Activated CD8-positive, alpha-beta memory T cell treated with anti-CD3 and anti-CD28 coated beads for 1 hour (primary cell): ENCODE measurements around the gene UBE2G1.

Experiments
- DNase-seq, 2 donors: peaks; one replicate each; pipeline ENCODE4 v3.0.0-alpha.2; 2020; ENCODE audit warnings: low read depth in 1 of 2; ENCODE audit errors: extremely low read depth in 1 of 2

Gene UBE2G1

DNA sequence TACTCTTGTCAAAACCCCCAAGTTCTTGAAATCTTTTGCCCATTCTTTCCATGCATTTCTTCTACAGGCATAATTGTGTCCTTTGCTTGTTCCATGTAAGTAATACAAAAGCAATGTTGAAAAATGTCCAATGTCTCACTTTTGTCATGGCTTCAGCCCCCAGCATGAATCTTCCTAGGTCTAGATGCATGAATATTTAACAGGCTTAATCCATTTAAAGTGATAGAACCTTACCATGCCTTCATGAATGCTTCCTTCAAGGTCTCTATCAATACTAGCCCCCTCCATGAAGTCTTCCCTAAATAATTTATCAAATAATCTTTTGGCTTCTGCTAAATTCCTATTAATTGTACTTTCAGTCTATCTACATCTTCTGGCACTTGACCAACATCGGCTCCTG is 56.6 kb downstream of the UBE2G1 start:
- no peak for DNase-seq

DNA sequence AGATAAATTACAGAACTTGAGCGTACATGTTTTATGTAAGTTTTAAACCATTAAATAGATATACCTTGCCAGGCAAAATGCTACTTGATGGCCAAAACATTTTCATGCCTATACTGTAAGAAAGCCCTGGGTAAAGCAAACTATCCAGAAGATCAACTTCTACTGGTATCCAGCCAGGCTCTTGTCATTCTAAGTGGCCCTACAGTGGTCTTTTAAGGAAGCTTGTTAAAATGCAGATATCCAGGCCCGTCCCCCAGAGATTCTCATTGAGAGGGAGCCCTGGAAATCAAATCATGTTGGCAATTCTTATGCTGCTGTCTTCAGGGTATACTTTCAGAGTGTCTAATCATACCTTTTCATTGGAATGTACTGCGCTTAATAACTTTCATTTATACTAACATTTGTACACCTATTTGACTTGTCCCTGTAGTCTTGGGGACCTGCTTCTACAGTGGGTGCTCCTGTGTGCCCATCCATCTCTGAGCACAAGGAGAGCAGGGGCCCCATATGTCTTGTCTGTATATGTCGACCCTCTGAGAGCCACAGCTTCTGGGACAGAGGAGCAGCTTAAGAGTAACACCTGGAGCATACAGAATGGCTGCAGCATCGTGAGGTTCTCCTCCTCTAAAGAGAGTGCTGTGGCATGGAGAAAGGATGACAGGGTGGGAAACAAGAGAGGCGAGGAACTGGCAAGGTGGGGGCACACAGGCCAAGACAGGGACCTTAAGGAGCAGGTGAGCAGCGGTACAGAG is 59.1 kb downstream of the UBE2G1 start:
- DNase-seq, result no peak

DNA sequence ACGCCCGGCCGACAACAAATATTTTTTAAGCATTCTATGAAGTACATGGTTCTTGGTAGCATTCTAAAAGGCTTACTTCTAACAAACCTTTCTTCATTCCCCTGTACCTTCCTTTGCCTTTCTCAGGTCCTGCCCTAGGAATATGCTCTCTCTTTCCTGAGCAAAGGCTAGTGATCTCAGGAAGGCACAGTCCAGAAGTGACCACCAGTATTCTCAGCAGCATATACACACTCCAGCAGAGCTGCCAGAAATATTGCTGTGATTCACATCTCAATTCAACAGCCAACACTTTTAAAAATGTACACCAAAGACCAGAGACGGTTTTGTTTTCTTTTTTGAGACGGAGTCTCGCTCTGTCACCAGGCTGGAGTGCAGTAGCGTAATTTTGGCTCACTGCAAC is 61.3 kb downstream of the UBE2G1 start:
- DNase-seq, result no peak

DNA sequence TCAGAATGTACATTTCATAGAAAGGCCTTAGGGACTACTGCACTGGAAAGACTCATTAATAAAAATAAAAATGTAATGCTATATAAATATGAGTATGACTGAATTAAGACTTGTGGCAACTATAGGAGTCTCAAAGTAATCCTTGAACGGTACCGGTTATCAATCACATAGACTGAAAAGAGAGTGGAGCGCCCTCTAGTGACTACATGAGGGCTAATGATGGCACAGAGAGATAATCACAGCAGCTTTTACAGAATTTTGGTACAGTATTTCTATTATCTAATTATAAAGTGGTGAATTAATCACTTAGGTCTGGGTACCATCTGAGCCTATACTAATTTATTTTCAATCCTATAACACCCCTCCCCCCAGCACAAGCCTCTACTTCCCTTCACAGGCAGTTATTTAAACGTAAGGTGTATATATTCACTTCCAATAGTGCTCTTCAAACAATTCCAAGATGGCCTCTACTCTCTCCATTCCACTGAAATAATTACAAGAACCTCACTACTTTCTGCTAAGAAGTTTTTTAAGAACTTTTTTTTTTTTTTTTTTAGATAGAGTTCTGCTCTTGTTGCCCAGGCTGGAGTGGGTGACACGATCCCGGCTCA is 62.0 kb downstream of the UBE2G1 start:
- DNase-seq, result peak; percentile 10 to 19

DNA sequence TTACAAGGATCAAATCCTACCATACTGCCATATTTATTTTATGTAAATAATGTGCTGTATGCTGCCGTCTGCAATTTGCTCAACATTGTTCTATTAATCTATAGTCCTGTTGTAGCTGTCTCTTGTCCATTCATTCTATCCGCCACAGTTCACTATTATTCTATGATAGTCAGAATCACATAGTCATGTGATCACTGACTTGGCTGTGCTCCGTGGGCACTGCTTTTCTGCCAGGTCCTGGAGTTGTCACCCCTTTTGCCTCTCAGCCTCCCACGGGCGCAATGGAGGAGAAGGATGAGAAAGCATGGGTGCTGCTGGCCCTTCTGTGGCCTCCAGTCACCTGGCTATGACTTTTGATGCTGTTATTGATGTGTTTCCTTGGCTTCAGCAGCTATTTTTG is 65.4 kb downstream of the UBE2G1 start:
- DNase-seq, result no peak

DNA sequence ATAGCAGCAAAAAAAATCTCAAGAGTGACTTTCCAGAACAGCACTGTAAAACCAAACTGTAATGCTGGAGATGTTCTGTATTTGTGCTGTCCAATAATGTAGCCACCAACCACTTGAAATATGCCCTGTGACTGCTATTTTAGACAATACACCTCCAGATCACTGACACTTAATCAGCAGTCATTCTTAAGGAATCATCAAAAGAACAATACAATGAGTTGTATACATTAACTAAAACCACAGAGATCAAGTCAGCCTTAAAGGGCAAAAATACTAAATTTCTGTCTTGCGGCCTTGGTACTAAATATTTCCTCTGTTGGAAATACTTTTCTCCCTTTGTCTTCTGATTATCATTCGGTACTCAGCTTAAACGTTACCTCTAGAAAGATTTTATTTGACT is 69.1 kb downstream of the UBE2G1 start:
- no peak for DNase-seq

DNA sequence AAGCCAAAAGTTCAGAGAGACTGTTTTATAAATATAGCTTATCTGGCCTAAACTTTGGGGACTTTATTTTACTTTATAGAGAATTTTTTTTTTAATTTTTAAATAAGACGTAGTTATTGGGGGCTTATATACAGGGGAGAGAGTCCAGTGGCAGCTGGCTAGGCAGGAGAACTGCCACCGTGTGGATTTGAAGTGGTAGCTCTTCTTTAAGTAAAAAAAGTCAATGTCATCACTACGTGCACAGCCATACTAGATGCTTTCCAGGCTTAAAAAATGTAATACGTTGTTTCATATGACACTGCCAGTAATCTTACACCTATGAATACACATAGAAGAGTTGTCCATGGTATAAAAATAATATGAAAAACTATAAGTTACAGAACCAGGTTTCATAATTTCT is 70.8 kb downstream of the UBE2G1 start:
- DNase-seq, result no peak

DNA sequence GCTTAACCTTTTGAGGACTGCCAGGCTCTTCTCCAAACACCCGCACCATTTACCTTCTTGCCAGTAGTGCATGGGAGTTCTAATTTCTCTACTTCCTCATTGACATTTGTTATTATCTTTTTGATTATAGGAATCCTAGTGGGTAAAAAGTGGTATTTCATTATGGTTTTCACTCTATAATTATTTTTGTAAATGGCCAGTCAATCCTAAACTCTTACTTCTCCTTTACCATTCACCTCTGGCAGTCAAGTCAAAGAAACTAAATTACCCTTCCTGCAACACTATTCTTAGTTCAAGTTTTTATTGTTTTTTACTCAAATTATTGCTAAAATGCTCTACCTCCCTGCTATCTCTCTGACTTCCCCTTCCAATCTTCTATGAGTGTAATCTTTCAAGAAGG is 72.9 kb downstream of the UBE2G1 start:
- no peak for DNase-seq

DNA sequence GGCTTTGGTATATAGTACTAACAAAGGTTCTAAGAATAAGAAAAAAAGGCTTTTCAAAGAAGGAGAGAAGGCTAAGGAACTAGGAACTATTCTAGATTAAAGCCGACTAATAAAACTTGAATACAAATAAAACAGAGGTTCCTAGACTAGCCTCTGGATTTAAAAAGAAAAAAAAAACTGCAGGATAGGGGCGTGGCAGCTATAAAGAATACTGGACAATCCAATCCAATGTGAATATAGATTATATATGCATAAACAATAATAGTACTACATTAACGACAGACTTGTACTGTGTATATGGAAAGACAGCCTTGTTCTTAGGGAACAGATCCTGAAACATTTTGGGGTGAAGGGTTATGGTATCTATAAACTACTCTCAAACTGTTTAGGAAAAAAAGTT is 78.8 kb downstream of the UBE2G1 start:
- no peak for DNase-seq

DNA sequence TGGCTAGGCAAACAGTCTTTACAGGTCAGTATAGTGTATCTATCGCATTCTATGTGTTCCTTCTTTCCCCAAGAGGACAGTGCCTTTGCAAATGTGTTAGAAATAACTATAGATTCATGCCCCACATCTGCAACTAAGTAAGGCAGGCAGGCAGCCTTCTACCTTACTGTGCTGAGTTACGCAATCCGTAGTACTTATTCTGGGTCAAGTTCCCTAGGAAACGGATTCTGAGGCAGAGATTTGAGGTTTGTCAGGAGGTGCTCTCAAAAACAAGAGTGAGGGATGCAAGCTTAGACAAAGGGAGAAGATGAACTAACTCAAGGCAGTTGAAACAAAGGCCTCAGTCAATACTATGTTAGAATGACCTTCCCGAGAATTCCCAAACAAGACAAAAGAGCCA is 90.0 kb downstream of the UBE2G1 start:
- no peak for DNase-seq

DNA sequence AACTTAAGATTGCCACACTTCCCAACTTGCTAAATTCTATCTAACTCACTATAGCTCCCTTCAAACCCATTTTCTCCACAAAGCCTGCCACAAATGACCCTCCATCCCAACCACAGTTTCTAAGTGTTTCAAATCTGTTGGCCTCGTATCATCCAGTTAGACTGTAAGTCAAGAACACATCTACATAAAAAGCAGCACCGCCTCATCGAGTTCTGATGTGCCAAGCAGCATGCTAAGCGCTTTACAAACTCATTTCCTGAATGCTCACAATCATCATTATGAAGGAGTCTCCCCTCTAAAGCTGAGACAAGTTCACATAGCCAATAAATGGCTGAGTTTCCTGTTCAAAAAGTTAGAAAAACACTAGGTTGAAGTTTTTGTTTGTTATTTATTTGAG is 93.5 kb downstream of the UBE2G1 start:
- no peak for DNase-seq

DNA sequence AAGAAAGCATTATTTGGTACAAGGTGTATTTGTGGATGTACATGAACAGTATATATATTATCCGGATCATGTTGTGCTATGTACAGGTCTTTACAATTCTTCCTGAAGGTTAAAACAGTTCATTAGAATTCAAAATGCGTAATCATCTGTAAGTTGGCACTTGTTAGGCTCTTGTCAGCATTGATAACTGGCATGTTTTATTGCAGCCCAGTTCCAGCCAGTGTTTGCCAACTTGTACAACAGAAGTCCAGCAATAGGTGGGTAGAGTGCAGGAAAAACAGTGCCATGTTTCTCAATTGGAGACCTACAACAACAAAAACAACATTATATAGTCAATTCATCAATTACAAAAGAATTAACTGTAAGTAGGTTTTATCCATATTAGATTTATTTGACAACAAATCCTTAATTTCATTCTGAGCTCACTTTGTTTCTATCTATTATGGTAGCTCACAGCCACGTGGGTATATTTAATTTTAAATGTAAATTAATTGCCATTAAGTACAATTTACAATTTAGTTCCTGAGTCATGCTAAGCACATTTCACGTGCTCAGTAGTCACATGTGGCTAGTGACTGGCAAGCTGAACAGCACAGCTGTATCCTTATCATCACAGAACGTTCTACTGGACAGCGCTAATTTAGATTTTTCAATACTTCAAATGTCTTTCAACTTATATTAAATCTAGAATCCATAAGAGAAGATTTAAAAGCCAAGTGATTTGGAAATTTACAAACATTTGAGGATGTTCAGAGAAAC is 94.1 kb downstream of the UBE2G1 start:
- DNase-seq, result no peak

DNA sequence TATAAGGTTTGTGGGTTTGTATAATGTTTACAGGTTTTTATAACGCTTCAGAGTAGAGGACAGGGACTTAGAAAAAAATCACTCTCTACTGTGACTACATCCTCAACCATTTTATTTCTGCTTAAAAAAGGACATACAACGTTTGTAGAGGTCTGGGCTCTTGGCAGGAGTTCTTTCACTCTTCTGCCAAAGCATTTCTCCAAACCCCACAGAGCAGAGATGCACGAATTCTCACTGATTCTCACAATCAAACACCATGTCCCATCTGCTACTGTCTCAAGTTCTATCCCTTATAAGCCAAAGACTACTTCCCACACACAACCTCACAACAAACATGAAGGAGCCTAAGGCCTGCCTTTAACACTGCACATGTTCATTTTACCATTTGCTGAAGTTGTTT is 95.7 kb downstream of the UBE2G1 start:
- DNase-seq, result no peak

DNA sequence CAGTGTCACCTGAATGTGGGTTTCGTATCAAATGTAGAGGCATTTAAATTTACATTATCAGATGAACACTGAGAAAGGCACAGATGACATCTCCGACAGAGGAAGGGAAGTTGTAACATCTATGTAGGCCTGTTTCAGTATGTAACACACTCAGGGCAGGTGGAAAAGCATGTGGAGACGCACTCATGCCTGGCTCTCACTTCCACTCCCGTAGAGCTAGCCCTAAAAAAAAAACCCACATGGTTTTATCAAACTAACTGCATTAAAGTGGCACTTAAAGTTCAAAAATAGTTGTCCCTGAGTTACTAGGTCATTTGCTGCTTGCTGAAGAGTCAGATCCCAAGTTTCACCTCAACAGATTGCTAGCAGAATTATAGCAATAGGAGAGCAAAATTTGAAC is 96.6 kb downstream of the UBE2G1 start:
- DNase-seq, result no peak

DNA sequence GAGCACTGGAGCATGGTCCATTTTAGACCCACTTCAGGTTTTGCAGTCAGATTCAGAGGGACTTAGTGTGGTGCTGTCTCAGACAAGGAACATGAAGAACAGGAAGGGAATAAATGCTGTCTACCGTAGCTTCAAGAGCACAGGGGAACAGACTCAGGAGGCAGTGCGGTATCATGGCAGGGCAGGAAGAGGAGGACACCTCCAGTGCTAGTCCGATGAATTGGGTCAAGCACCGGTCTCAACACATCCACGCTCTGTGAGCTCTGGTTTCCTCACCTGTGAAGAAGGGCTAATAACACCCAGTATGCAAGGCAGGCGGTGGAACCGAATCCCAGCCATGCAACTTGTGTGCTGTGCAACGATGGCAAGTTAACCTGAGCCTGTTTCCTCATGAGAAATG is 99.1 kb downstream of the UBE2G1 start:
- no peak for DNase-seq

DNA sequence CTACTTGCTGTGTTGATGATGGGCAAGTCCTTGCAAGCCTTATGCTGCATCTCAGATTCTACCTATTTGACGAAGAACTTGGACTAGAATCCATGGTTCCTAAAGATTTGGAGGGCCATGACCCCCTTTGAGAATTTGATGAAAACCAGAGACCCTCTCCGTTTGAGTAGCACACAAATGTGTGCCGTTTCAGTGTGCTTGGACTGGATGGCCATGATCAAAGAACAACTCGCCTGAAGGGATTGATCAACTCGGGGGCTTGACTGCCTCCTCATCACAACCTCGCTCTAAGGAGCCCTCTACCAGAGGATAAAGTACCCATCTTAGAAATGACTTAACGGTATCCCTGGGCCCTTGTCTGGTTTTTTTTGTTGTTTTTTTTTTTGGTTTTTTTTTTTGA is 99.9 kb downstream of the UBE2G1 start:
- DNase-seq, result no peak

DNA sequence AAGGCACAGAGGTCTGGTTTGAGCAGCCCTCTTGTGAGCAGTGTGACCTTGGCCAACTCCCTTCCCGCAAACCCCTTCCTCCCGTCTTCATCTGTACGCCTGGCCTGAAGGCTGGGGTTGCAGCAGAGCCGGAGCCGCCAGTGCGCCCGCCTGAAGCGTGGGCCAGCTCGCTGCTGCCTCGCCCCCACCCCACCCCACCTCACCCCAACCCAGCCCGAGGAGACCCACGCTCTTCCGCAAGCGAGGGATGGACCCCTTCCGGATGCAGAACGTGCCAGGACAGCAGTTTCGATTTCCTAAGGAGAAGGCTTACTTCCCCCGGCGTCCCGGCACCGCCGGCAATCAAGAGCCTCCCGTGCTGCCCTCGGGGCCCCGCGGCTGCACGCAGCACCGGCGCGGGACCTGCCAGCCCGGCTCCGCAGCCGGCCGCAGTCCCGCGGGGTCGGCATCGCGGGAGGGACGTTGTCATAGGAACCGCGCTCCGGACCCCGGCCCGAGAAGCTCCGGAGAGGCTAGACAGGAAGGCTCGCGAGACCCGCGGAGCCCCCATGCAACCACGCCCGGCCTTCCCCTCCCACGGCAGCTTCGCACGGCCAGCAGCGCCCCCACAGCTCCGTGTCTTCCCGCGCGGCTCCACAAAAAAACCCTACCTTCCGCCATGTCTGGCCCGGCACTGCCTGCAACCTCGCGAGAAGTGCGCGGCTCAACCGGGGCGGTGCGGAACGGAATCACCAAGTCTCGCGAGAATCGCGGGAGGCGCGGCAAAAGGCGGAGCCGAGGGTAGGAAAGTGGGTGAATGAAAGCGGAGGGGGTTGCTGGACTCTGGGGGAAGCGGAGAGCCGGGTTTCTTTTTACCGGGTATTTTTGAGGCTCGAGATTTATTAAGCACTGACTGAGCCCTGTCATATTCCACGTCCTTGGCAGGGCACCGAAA is 102.9 kb downstream of the UBE2G1 start, which contains the start of gene ANKFY1:
TSS of gene ANKFY1 (minus strand) at position 698 of the 934 bp plus-strand sequence. CDS start at position 660, 38 bp downstream.
- peak; percentile 94 to 96 for DNase-seq

DNA sequence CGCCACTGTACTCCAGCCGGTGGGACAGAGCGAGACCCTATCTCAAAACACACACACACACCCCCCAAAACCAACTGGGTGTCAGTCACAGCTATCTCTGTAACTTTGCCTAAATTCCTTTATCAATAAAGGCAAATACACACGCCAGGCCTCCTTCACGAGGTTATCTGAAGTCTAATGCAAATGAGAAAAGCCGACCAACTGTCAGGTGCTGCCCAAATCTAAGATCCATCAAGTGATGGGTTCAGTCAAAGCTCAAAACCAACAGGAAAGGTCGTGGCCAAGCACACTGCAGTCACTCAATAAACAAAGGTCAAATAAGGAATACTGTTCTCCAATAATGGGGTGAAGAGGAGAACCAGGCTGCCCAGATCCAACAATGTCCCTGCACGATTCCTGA is 103.8 kb downstream of the UBE2G1 start:
- no peak for DNase-seq

DNA sequence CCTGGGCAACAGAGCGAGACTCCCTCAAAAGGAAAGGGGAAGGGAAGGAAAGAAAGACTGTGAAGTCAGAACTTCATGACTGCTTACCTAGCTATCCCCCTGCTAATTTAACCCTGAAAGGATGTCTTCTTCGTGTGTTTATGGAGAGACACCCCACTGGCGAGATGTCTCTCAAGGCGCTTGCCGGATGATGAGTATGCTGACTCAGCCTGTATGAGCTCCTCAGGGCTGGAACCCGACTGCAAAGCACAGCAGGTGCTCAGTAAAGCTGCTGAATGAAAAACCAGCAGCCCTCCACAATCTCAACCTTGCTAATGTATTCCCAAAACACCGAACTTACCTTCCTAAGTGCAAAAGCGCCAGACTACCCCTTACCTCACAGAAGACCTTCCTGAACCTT is 105.0 kb downstream of the UBE2G1 start:
- DNase-seq, result no peak

DNA sequence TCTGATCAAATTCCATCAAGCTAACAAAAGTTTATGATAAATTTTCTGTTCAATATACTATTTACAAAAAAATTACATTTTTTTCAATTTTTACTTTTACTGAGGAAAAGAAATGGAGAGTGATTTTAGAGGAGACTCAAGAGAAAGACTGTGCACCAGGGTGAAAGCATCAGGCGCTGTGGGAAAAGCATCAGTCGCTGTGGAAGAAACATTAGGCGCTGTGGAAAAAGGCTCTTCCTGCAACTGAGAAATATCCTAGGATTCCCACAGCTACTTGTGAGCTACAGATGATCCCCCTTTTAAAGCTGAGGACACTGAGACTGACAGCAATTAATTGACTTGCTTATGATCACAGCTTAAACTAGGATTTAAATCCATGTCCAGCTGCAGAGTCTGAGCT is 107.6 kb downstream of the UBE2G1 start:
- no peak for DNase-seq

DNA sequence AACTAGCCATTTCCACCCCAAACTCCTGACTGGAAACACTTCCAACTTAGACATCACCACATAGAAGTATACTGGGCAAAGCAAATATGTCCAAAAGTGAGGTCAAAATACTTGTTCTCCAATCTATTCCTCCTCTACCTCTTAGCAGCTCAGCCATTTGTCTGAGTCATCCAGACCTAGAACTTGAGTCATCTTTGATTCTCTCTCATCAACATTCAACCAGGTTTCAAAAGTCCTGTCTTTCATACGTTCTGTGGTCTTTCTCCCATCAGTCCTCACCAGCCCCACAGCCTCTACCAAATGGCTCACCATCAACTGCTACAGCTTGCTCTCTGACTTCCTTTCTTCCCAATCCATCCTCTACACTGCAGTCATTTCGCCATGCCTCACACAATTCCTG is 109.5 kb downstream of the UBE2G1 start:
- no peak for DNase-seq
